GM12878 (cell line): ENCODE results near the gene TEX261. TPM values are rescaled to one million over a fixed set of nuclear protein-coding genes. Genes with fewer than 3 reads are reported as not detected.

Experiments used
- ATAC-seq: fragments of 200-7000 bp; cut with Tn5 transposase; 3 replicates; pipeline ENCODE4 v1.9.1; 2020; ENCODE audit warnings: mild to moderate bottlenecking, moderate library complexity
- BruUV-seq: library from RNA; stranded (reverse); fragments of 400-500 nt; replicated peaks from 2 replicates; lab custom pipeline; 2021; lab: Mats Ljungman, UMichigan
- CTCF ChIA-PET: fragments of 300-600 bp; sonication (Branson Sonifier 250); formaldehyde crosslinking; extraction: SDS; loops from one replicate; lab custom pipeline; 2021; ENCODE audit warnings: inconsistent platforms; lab: Yijun Ruan, JAX
- POLR2A ChIA-PET: fragments of 350-600 bp; formaldehyde crosslinking; extraction: SDS; loops from one replicate; lab custom pipeline; 2021; ENCODE audit warnings: inconsistent platforms; lab: Charles Lee
- RAD21 ChIA-PET: fragments of 300-600 bp; sonication (Branson Sonifier 250); formaldehyde crosslinking; loops from one replicate; lab custom pipeline; 2023; ENCODE audit warnings: antibody characterized with exemption; ENCODE audit not compliant: unreplicated experiment; lab: Charles Lee
- SMC1A ChIA-PET: fragments of 300-600 bp; sonication (Branson Sonifier 250); formaldehyde crosslinking; loops from one replicate; lab custom pipeline; 2023; ENCODE audit not compliant: unreplicated experiment, uncharacterized antibody; lab: Charles Lee
- DNase-seq: peaks from one replicate; pipeline ENCODE4 v3.0.0-alpha.2; 2011; ENCODE audit warnings: low read depth, low spot score
- FAIRE-seq: peaks from 3 replicates; lab custom pipeline; 2011; peaks lifted over from hg19 to GRCh38; lab: Jason Lieb, UNC
- H2AFZ ChIP-seq: 2 replicates; pipeline ENCODE4 v1.6.0; 2011; ENCODE audit warnings: low read depth, low read length, control low read depth; ENCODE audit not compliant: control insufficient read depth
- H3K27ac ChIP-seq: 2 replicates; pipeline ENCODE4 v1.5.1; 2011; ENCODE audit warnings: control low read depth; ENCODE audit not compliant: control insufficient read depth, insufficient read depth
- H3K27me3 ChIP-seq, 2 experiments: replicated peaks in 1 of 2; 2 replicates each; pipeline versions ENCODE4 v1.6.0 to v1.6.1; 2011; ENCODE audit warnings: low read length in 1 of 2; ENCODE audit not compliant: control insufficient read depth in 2 of 2, insufficient read depth in 2 of 2
- H3K36me3 ChIP-seq, 2 experiments: 2 replicates each; pipeline ENCODE4 v1.5.1; 2011; ENCODE audit warnings: low read length in 1 of 2; ENCODE audit not compliant: control insufficient read depth in 2 of 2, insufficient read depth in 2 of 2
- H3K4me1 ChIP-seq: 2 replicates; pipeline ENCODE4 v1.6.1; 2011; ENCODE audit warnings: mild to moderate bottlenecking, low read length, moderate library complexity, mixed read lengths; ENCODE audit not compliant: control insufficient read depth, insufficient read depth
- H3K4me2 ChIP-seq: 2 replicates; pipeline ENCODE4 v1.6.0; 2011; ENCODE audit warnings: control low read depth; ENCODE audit not compliant: control insufficient read depth, insufficient read depth
- H3K4me3 ChIP-seq: fragments of 200-600 bp; sonication (generic); 2 replicates; pipeline ENCODE4 v1.5.1; 2016
- H3K79me2 ChIP-seq: 2 replicates; pipeline ENCODE4 v1.6.0; 2011; ENCODE audit warnings: low read length; ENCODE audit not compliant: control insufficient read depth, insufficient read depth
- H3K9ac ChIP-seq: 2 replicates; pipeline ENCODE4 v1.8.0; 2011; ENCODE audit warnings: low read length, control low read depth, mixed read lengths; ENCODE audit not compliant: control insufficient read depth, insufficient read depth
- H3K9me3 ChIP-seq: replicated peaks from 3 replicates; pipeline ENCODE4 v1.5.1; 2011; ENCODE audit warnings: mild to moderate bottlenecking, low read length; ENCODE audit not compliant: control insufficient read depth, insufficient read depth
- H4K20me1 ChIP-seq: 2 replicates; pipeline ENCODE4 v1.6.0; 2011; ENCODE audit not compliant: control insufficient read depth, insufficient read depth
- CTCF ChIP-seq, 3 experiments: IDR thresholded peaks in 2 of 3; conservative IDR thresholded peaks in 1 of 3; 2 replicates each; pipeline ENCODE4 v1.5.1; 2011; ENCODE audit warnings: low read depth in 3 of 3, low read length in 3 of 3, mild to moderate bottlenecking in 3 of 3, control low read depth in 2 of 3, moderate library complexity in 2 of 3, inconsistent platforms in 1 of 3, mixed read lengths in 1 of 3; ENCODE audit not compliant: control insufficient read depth in 2 of 3, insufficient read depth in 1 of 3; ENCODE audit errors: extremely low read depth in 1 of 3
- ELK1 ChIP-seq: IDR thresholded peaks from 2 replicates; pipeline ENCODE4 v1.6.1; 2012; ENCODE audit warnings: low read depth, low read length, improper control_type of control experiment
- NFYB ChIP-seq: IDR thresholded peaks from 2 replicates; pipeline ENCODE4 v1.6.1; 2011; ENCODE audit warnings: low read depth, mild to moderate bottlenecking, low read length, improper control_type of control experiment, moderate library complexity; ENCODE audit not compliant: insufficient read depth
- TARDBP ChIP-seq: IDR thresholded peaks from 2 replicates; pipeline ENCODE4 v1.6.1; 2016; ENCODE audit warnings: borderline replicate concordance
- WGBS: methylation state at CpG from one replicate; pipeline ENCODE4 v1.1.6; 2016; ENCODE audit warnings: low lambda C conversion rate; ENCODE audit not compliant: insufficient replicate concordance, insufficient coverage; ENCODE audit errors: missing lambda C conversion rate; 5-methylcytosine and 5-hydroxymethylcytosine counted together
- in situ Hi-C: fragments of 300-500 bp; cut with MboI; formaldehyde crosslinking; loops from 9 replicates; pipeline ENCODE4 v1.14.3; 2018; ENCODE audit warnings: mixed read lengths
- intact Hi-C: fragments of 100-400 bp; cut with micrococcal nuclease; formaldehyde crosslinking; loops from one replicate; pipeline ENCODE4 v1.14.2; 2022; ENCODE audit not compliant: unreplicated experiment
- polyA plus RNA-seq, 11 experiments: library from polyadenylated mRNA; depleted of rRNA in 4 of 11; unstranded in 6 of 11; stranded (reverse) in 5 of 11; fragments of >200 nt; fragmentation: Nextera tagmentation in 4 of 11; fragmentation: Illumina TruSeq in 1 of 11; extraction: Ambion mirVana in 4 of 11; extraction: Trizol in 1 of 11; gene quantifications; 1 replicate in 1 of 11; 2 replicates in 10 of 11; pipeline versions ENCODE4 v1.2.1 to v1.2.3, GENCODE V29; 2011 to 2016; ENCODE audit warnings: inconsistent platforms in 2 of 11, missing spikeins in 2 of 11, low read depth in 1 of 11
- total RNA-seq, 4 experiments: library from RNA; depleted of rRNA in 3 of 4; stranded (reverse); fragments of >200 nt in 3 of 4; fragmentation: Illumina TruSeq in 1 of 4; extraction: Trizol in 1 of 4; gene quantifications; 2 replicates each; pipeline versions ENCODE4 v1.2.1 to v1.2.3, GENCODE V29; 2013 to 2021

The TEX261 gene
- total and polyA plus RNA-seq, 10 of the 15 experiments (the other 5 are each of a cell fraction or from before 2014, with no cell fraction given): 5.5 to 75.6 (median 40.3) TPM

GRCh38 chr2:70974592-70974991 is 20.1 kb downstream of the TEX261 start:
- no peaks in the 10 kb centered on the region for H3K36me3 ChIP-seq
- BruUV-seq: no TSS peak
- no peak for TF ChIP-seq TARDBP
- TF ChIP-seq ELK1: no peak
- TF ChIP-seq NFYB: no peak
- no peak for TF ChIP-seq CTCF (IDR thresholded peaks at IDR 0.05 in 2 of 3, conservative IDR thresholded peaks at IDR 0.05 in 1 of 3; ENCODE audit: control insufficient read depth in 2 of 3, extremely low read depth in 1 of 3, insufficient read depth in 1 of 3, low read depth in 3 of 3, low read length in 3 of 3)
- H3K4me3 ChIP-seq: no peak overlapping the region
- FAIRE-seq (no peak), DNase-seq (no peak), ATAC-seq (no peak)
- no peaks in the 10 kb centered on the region for H3K9me3 ChIP-seq
- no peaks in the 10 kb centered on the region for H3K79me2 ChIP-seq
- H3K27ac ChIP-seq: no peak overlapping the region
- no peak overlapping the region for H3K9ac ChIP-seq
- H4K20me1 ChIP-seq: no peaks in the 10 kb centered on the region
- no peaks in the 10 kb centered on the region for H3K27me3 ChIP-seq
- CTCF ChIA-PET: interaction anchor here (1.0 to 7.2 kb wide), 6 partner anchors 10 to 55 kb away, joined by 3 to 72 read pairs (median 4); no protein-coding TSS in a partner anchor
- no peak overlapping the region for H3K4me2 ChIP-seq
- RAD21 ChIA-PET: no interaction called here
- POLR2A ChIA-PET: no interaction called here
- in situ Hi-C loops: no loop called here
- intact Hi-C loops: no loop called here
- peaks cover 7% of the 10 kb centered on the region for H3K4me1 ChIP-seq
- SMC1A ChIA-PET: no interaction called here
- WGBS: 78% methylated on average over 3 of the region's 3 CpGs
- H2AFZ ChIP-seq: no peak overlapping the region
